BE2C (cell line): ENCODE data around the gene ARFGEF2.

Experiments
- DNase-seq: peaks from one replicate; pipeline ENCODE4 v3.0.0-alpha.2; 2020
- H3K27me3 ChIP-seq: fragments of 250-450 bp; sonication (Bioruptor Pico); 2 replicates; pipeline ENCODE4 v1.5.1; 2020; ENCODE audit warnings: mild to moderate bottlenecking
- H3K36me3 ChIP-seq: fragments of 250-450 bp; sonication (Bioruptor Pico); 2 replicates; pipeline ENCODE4 v1.5.1; 2020; ENCODE audit warnings: mild to moderate bottlenecking
- H3K4me1 ChIP-seq: fragments of 250-450 bp; sonication (Bioruptor Pico); 2 replicates; pipeline ENCODE4 v1.5.1; 2020
- H3K4me3 ChIP-seq: 2 replicates; pipeline ENCODE4 v1.5.1; 2011; ENCODE audit warnings: low read depth, low read length
- H3K9me3 ChIP-seq: fragments of 250-450 bp; sonication (Bioruptor Pico); 2 replicates; pipeline ENCODE4 v1.5.1; 2020
- CTCF ChIP-seq: IDR thresholded peaks from 2 replicates; pipeline ENCODE4 v1.5.1; 2012; ENCODE audit warnings: mild to moderate bottlenecking, low read depth, low read length

ARFGEF2 gene

GRCh38 chr20:48920527-48921167 is 864 bp upstream of the ARFGEF2 start:
- no peak for TF ChIP-seq CTCF
- no peak for DNase-seq
- Histone ChIP-seq H3K9me3 (no peaks in the 10 kb centered on the region), H3K4me3 (peak overlapping the region; percentile 99), H3K4me1 (peaks cover 5% of the 10 kb centered on the region; the same call in 1 of the 2 replicates), H3K36me3 (no peaks in the 10 kb centered on the region), H3K27me3 (no peaks in the 10 kb centered on the region)

- TF ChIP-seq CTCF = no peak
- Histone ChIP-seq H3K27me3 (no peaks in the 10 kb centered on the region), H3K4me1 (peaks cover 5% of the 10 kb centered on the region; the same call in 1 of the 2 replicates), H3K9me3 (no peaks in the 10 kb centered on the region), H3K36me3 (no peaks in the 10 kb centered on the region), H3K4me3 (peak overlapping the region; percentile 99)
- DNase-seq = no peak
Observed at GRCh38 chr20:48921883-48922820, 641 bp downstream of the ARFGEF2 start.

- peak overlapping the region; percentile 99 for H3K4me3 ChIP-seq
- no peak for TF ChIP-seq CTCF
- H3K36me3 ChIP-seq = no peaks in the 10 kb centered on the region
- no peak for DNase-seq
- H3K27me3 ChIP-seq = no peaks in the 10 kb centered on the region
- no peaks in the 10 kb centered on the region for H3K9me3 ChIP-seq
- H3K4me1 ChIP-seq = peaks cover 5% of the 10 kb centered on the region; the same call in 1 of the 2 replicates
Observed at GRCh38 chr20:48923149-48923718, 1.7 kb downstream of the ARFGEF2 start.

DNA sequence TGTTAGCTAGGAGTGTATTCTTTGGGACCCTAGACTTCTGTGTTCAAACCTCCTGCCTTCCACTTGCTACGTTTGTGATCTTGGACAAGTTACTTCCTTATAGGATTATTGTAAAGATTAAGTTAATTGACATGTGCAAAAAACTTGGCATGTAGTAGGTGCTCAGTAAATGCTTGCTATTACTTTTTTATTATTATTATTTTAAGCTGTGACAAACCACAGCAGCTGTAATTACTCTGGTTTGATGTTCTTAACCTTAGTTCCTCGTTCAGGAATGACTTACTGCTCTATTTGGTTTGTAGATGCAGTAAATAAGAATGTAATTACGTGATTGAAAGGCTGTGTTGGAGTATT is 3.2 kb downstream of the ARFGEF2 start:
- Histone ChIP-seq H3K4me3 (no peak overlapping the region), H3K9me3 (no peaks in the 10 kb centered on the region), H3K4me1 (peaks cover 5% of the 10 kb centered on the region; the same call in 1 of the 2 replicates), H3K27me3 (no peaks in the 10 kb centered on the region), H3K36me3 (no peaks in the 10 kb centered on the region)
- no peak for DNase-seq
- no peak for TF ChIP-seq CTCF

- Histone ChIP-seq H3K27me3 (no peaks in the 10 kb centered on the region), H3K4me3 (no peak overlapping the region), H3K4me1 (peaks cover 5% of the 10 kb centered on the region; the same call in 1 of the 2 replicates), H3K36me3 (no peaks in the 10 kb centered on the region), H3K9me3 (no peaks in the 10 kb centered on the region)
- no peak for TF ChIP-seq CTCF
- DNase-seq = no peak
Observed at GRCh38 chr20:48926267-48926666, 4.8 kb downstream of the ARFGEF2 start.
